ENCODE data around the gene KLHDC4.
"Not testable (repeated sequence)": the region's sequence is repeated elsewhere in the genome, so short reads cannot be mapped to it uniquely, and the experiment has no call there.

The KLHDC4 gene

DNA sequence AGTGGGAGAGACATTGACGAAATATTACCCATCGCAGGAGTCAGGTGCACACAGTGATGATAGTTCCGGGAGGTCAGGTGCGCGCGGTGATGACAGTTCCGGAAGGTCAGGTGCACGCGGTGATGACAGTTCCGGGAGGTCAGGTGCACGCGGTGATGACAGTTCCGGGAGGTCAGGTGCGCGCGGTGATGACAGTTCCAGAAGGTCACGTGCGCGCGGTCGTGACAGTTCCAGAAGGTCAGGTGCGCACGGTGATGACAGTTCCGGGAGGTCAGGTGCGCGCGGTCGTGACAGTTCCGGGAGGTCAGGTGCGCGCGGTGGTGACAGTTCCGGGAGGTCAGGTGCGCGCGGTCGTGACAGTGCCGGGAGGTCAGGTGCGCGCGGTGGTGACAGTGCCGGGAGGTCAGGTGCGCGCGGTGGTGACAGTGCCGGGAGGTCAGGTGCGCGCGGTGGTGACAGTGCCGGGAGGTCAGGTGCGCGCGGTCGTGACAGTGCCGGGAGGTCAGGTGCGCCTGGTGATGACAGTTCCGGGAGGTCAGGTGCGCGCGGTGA is 84.7 kb downstream of the KLHDC4 start:
- not testable (repeated sequence) for DNase-seq

DNA sequence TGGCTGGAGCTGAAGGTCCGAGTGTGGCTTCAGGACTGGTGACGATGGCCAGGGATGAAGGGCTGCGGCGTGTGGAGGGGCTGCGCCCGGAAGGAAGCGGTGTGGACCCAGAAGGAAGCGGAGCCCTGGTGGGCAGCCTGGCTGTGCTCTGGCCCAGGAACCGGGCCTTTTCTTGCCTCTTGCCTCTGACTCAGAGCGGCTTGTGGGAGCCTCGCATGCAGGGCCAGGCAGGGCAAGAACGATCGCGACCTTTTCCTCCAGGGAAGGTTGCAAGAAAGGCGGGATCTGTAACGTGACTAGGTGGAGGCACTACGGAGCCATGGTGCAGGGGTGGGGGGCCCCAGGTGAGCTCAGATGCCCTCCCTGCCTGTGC is 85.5 kb downstream of the KLHDC4 start:
- DNase-seq: no peak

DNA sequence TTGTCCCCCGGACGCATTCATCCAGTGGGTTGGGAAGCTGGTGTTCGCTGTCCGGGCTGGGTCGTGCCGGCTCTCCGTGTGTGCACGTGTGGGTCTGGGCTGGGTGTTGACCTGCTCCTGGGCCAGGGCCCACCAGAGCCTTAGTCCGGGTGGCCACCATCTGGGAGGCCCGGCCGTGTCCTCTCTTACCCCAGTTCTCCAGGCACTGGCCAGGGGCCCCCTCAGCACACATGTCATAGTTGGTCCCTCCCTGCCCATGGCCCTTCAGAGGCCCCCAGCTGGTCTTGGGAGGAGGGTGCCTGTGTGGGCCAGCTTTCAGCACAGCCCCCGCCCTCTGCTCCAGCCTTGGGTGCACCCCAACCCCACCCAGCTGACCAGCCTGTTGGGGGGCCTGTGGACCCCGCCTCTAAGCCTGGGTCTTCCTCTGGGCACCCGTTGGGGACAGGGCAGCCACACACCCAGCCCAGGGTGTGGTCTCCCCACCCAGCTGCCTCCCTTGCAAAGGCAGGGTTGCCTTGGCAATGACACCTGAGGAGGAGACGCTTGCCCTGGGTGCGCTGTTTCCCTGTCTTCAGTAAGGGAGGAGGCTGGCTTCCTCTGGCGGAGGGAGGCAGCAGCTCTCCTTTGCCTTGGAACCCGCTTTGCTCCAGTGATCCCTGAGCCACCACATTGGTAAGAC is 86.1 kb downstream of the KLHDC4 start:
- no peak for DNase-seq

GRCh38 chr16:87678618-87679017 is 87.2 kb downstream of the KLHDC4 start:
- DNase-seq: no peak

DNA sequence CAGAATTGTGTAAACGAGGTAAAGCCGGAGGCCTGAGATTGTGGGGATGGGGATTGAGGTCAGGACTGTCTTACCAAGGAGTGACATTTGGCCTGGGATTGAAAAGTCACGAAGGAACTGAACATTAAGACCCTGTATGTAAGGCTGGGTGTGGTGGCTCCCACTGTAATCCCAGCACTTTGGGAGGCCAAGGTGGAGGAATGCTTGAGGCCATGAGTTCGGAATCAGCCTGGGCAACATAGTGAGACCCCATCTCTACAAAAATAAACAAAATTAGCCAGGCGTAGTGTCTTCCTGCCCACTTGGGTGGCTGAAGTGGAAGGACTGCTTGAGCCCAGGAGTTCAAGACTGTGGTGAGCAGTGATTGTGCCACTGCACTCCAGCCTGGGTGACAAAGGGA is 88.0 kb downstream of the KLHDC4 start:
- DNase-seq: no peak

DNA sequence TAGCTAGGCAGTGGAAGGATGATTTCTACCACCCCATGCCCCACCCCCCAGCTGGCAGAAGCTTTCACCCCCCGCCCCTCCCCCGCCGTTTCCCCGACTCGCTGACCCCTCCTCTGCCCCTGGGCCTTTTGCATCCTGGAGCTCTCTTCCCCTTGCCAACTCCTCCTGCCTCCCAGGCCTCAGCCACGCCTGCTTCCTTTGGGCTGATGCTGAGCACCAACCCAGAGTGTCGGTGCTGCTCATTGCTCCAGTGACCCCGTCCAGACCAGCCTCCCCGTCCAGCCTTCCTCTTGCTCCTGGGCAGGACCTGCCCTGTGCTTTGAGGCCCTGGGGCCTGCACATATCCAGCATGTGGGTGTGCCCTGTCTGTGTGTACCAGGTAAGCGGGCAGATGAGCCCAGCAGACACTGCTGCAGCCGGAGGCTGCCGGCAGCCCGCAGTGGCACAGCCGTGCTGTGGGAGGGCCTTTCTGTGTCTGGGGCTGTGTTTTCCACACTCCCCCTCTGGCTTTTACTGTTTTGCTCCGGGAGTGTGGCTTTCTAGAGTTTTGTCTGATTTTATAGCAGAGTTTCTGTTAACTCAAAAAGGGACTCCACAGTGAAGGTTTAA is 90.6 kb downstream of the KLHDC4 start:
- no peak for DNase-seq

- DNase-seq: no peak
These were observed 91.4 kb downstream of the KLHDC4 start for GRCh38 chr16:87674419-87674818.

DNA sequence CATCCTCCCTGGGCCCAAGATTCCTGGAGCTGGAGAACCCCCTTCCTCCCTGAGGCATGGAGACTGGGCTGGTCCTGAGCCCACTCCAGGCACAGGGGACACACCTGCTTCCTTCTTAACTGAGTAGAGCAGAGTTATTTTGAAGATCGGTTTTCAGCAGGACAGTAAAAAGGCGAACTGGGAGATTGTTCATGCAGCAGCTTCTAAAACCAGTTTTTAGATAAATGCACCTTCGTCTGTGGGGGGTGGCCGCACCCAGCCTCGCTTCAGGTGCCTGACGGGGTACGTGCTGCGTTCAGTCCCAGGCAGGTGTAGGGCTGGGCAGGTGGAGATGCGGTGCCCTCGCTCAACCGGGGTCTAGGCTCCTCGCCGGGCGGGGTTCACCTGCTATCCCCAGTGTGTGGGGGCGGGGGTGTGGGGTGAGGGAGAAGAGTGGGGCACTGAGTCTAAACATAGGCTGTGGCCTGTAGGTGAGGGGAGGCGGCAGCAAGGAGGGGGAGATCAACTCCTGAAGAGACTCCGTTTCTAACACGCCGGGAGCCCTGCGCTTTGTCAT is 94.0 kb downstream of the KLHDC4 start:
- no peak for DNase-seq

GRCh38 chr16:87671221-87671620 is 94.6 kb downstream of the KLHDC4 start:
- no peak for DNase-seq

GRCh38 chr16:87669672-87670071 is 96.1 kb downstream of the KLHDC4 start:
- no peak for DNase-seq

DNA sequence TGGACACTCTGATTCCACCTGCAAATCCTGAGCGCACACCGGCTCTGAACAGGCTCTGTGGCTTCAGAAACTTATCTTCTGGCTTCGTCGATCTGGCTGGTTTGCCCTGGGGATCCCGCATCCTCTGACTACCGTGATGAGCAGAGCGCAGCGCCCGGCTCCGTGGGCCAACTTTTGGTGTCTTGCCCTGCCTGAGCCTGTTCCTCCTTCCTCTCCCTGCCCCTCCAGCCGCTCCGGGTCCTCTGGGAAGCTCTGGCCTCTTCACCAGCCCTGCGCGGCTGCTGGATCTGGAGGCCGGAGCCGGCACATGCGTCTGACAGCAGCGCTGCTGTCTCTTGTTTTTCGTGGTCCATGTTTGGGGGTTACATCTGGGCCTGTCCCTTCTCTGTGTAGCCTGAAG is 97.8 kb downstream of the KLHDC4 start:
- DNase-seq: no peak

- DNase-seq: no peak
These were observed 98.3 kb downstream of the KLHDC4 start for GRCh38 chr16:87667443-87667842.

- no peak for DNase-seq
These were observed 98.9 kb downstream of the KLHDC4 start for GRCh38 chr16:87666919-87667318.

- no peak for DNase-seq
These were observed 100.6 kb downstream of the KLHDC4 start for GRCh38 chr16:87665193-87665592.

DNA sequence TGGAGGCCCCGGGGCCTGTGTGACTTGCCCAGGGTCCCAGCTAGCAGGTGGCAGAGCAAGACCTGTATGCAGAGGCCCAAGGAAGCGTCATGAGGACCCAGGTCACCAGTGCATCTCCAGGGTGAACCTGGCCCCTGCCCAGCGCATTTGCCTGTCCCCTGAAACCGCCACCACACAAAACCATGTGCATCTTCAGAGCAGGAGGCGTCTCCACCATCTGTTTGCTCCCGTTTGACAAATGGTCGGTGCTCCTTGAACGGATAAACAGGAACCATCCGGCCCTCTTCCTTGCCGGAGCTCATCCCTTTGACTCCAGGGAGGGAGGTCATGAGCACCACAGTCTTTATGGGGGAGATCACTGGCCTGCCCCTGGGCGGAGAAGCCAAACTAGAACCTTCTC is 101.0 kb downstream of the KLHDC4 start:
- no peak for DNase-seq

DNA sequence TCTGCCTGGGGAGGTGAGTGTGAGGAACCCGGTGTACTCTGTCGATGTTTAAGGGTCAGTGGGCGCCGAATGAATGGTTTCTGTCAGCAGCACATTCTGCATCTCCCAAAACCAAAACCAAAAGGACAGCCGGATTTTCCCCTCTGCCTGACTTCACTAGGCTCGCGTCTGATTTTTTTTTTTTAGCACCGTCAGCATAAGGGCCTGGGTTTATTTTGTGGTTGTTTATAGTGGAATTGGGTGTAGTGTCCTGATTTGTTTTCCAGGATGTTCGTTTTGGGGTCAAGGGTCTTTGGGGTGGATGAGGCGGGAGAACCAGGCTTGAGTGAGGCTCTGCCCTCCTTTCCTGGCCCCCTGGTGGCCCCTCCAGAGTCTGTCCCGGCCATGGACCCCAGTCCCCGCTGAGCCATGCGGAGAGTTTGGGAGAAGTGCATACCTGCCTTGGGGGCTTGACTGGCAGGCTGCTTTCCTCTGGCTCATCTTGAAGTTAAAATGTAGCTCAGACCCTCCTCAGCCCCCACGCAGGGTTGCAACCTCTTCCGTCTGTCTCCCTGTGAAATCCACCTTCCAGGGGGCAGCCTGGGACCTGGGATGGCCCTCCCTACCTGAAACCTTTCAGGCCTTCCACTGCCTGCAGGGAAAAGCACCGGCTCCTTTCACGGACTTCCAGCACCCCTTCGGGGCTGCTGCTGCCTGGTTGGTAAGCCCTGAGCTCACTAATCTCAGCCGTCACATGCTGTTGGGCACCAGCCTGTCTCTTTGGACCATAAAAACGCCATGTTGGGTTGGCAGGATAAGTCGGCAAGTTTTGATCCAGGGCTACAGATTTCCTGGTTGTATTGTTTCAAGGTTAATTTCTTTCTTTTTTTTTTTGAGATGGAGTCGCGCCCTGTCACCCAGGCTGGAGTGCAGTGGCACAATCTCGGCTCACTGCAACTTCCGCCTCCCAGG is 103.3 kb downstream of the KLHDC4 start:
- no peak for DNase-seq

GRCh38 chr16:87661561-87661960 is 104.2 kb downstream of the KLHDC4 start:
- peak; percentile 69 for DNase-seq

GRCh38 chr16:87658564-87659225 is 107.1 kb downstream of the KLHDC4 start:
- DNase-seq: no peak

All from activated CD8-positive, alpha-beta memory T cell treated with anti-CD3 and anti-CD28 coated beads, Interleukin-2, amount 50 U/mL, for 48 hours (primary cell).